HS-5 (cell line): ENCODE measurements around the gene NXF1.
"Not testable (repeated sequence)": the region's sequence is repeated elsewhere in the genome, so short reads cannot be mapped to it uniquely, and the experiment has no call there.

ENCODE experiments used
- DNase-seq: peaks from one replicate; pipeline ENCODE4 v3.0.0-alpha.2; 2012; ENCODE audit warnings: low read depth

NXF1 gene

GRCh38 chr11:62805076-62805892 is at the start of gene NXF1:
Gene NXF1, minus strand, starts transcription at chr11:62805440. Its CDS starts 84 bp downstream, at chr11:62805356.
- DNase-seq = peak; percentile 75

DNA sequence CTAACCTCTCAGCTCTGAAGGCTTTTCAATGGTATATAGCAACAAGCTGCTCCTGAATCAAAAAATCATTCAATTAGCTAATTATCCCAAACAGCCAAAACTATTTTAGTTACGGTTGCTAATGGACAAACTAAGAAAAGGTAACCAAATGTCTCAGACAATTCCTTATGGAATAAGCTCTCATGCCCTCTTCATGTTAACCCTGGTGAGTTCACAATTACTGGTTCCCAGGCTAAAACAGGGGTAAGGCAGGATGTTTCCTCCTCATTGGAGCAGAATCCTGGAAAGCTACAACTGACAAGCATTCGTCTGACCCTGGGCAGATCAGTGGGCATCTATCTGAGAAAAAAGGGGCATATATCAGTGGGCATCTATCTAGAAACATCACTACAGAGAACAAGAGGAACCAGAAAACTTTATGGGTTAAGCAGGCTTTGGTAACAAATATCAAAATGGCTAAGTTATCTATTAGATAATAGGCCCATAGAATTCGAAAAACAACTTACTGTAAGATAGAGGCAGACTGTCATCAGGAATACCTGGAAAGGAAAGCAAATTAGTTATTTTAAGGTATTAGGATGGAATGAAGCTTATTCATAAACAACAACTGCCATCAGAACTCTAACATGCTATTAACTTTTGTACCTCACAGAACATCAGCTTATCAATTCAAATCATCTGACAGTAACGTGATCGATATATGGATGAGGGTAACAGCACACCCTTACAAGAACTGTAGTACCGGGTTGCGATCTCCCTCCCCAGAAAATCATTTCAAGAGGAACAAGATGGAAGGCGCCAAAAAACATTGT is 49.0 kb upstream of the NXF1 start:
- no peak for DNase-seq

DNA sequence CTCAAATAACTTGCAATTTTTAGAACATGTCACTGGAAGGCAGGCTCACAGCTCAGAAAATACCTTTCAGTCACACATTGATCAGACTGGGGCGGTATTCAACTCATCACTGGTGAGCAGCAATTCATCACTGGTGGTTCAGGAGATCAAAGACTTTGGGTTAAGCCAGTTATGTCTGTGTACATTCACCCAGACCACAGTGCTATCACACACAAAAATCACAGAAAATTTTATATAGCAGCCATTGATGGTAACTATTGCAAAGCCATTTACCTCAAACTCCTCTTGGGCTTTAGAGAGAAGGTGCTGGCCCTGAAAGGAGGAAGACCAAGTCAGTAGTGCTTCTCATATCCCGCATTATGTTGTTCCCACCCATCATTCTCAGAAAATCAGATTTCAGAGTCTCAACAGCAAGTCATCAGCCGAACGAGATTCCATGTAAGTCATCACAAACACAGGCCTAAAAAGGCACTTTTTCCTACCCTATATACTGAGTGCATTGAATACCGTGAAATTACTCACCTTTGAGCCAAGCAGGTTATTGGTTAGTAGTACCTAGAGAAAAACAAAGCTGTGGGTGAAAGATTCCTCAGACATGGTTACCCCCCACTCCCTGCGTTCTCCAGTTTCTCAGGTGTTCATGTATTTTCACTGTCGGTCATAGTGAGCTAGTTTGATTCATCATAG is 48.2 kb upstream of the NXF1 start:
- DNase-seq = no peak

DNA sequence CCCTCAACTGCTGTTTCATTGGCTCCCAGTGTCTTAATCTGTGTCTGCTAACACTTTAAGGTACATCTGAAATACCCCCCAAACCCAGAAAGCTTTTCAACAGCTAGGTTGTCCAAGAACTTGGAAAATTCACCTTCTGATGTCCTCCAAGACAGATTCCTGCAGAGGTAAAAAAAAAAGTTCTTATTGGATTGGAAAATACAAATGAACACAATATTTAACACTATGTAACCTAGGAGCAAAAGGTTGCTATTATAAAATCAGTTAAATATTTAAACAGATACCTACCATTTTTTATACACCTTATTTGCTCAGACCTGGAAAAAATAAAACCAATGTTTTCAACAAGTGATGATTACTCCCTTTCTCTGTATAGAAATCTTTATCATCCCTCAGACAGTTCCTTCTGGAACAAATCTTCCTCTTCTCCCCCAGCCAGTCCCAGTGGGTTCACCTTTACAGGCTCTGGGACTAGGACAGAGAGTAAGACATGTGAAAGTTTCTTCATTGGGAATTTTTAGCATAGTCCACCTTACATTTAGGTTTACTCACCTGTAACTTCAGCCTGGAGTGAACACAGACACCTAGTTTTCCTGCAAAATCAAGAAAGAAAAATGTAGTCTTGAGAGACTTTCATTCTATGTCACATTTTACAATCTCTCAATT is 47.4 kb upstream of the NXF1 start:
- no peak for DNase-seq

- no peak for DNase-seq
Observed at GRCh38 chr11:62851807-62852522, 46.7 kb upstream of the NXF1 start.

- no peak for DNase-seq
Observed at GRCh38 chr11:62850911-62851806, 45.9 kb upstream of the NXF1 start.

DNA sequence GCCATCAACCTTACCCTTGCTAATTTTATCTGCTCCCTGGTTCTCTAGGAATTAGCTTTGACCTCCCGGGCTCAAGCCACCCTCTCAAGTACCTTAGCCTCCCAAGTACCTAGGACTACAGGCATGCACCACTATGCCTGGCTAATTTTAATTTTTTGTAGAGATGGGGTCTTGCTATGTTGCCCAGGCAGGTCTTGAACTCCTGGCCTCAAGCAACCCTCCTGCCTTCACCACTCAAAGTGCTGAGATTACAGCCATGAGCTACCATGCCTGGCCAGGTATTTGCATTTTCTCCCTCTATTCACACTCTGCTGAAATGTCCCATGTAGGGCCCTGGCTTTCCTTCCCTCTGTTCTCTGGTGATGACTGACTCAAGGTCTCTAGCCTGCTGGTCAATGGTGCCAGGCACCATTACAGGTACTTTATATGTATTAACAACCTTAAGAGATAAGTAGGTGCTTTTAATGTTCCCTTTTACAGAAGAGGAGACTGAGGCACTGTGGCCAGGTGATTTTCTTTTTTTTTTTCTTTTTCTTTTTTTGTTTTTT is 42.6 kb upstream of the NXF1 start:
- DNase-seq = no peak

DNA sequence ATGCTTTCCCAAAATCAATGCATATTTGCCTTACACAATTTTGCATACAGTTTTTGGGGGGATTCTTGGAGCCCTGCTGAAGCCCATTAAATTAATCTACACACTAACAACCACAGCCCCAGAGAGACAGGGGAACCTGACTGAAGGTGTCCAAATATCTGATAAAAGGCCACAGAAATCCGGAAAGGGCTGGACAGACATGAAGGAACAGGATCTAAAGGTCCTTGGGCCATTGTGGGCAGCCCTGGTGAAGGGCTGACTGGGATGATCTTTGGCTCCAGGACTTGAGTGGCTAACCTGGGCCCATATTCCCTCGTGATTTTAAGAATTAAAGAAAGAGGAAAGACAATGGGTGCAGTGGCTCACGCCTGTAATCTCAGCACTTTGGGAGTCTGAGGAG is 40.9 kb upstream of the NXF1 start:
- no peak for DNase-seq

DNA sequence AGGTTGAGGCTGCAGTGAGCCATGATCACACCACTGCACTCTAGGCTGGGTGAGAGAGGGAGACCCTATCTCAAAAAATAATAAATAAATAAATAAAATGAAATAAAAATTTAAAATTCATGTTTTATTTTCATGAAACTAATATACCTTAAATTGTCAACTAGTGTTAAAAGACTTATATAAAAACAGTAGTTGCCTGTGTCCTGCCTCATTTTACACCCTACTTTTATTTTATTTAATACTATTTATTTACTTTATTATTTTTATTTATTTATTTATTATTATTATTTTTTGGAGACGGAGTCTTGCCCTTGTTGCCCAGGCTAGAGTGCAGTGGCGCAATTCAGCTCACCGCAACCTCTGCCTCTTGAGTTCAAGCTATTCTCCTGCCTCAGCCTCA is 38.9 kb upstream of the NXF1 start:
- no peak for DNase-seq

GRCh38 chr11:62843466-62843865 is 38.2 kb upstream of the NXF1 start:
- no peak for DNase-seq

DNA sequence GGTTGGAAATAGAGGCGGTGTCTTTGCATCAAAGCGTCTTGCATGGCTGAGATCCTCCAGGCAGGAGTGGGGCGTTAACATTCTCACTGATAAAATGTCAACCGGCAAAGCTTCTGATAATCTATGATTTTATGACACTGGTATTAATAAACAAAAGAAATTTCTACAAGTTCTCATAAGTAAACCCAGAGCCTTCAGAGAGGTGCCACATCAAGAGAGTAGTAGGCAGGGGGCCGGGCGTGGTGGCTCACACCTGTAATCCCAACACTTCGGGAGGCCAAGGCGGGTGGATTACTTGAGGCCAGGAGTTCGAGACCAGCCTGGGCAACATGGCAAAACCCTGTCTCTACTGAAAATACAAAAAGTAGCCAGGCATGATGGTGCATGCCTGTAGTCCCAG is 37.7 kb upstream of the NXF1 start:
- not testable (repeated sequence) for DNase-seq

DNA sequence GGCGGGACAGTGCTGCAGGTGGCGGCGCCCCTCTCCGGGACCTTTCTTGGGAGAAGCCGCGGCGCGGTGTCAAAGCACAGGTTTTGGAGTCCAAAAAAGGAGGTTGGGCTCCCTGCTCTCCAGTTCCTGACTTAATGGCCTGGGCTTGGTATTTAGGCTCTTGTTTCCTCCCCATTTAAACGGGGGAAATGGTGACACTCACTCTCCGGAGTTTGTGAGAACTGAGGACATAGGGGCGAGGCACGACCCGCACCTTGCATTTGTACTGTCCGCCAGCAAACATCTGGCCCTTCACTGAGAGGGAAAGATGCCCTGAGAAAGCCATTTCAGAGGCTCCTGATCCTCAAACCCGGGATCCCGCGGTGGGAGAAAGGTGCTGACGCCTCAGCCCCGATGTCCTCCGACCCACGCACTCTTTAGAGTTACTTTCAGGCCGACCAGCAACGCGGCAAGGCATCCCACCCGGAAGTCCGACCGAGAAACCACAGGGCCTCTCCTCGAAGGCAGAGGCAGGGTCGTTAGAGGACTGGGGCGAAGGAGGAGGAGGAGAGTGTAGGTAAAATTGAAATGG is 37.0 kb upstream of the NXF1 start:
- no peak for DNase-seq

GRCh38 chr11:62841361-62842170 is 36.3 kb upstream of the NXF1 start:
- DNase-seq = peak; percentile 100

GRCh38 chr11:62840721-62841360 is 35.6 kb upstream of the NXF1 start:
- DNase-seq = peak; percentile 78

- peak; percentile 70 for DNase-seq
Observed at GRCh38 chr11:62839050-62839945, 34.1 kb upstream of the NXF1 start, which contains the start of gene WDR74. Gene WDR74, minus strand, starts transcription at chr11:62839590. Its CDS starts 20 bp downstream, at chr11:62839570.

GRCh38 chr11:62835336-62835735 is 30.1 kb upstream of the NXF1 start:
- no peak for DNase-seq
